Stimulated activated CD4-positive, alpha-beta T cell treated with anti-CD3 and anti-CD28 coated beads, Interleukin-1b, Interleukin-23, amount 100 ng/mL, for 4 hours (primary cell): ENCODE data around the gene PPP1R1C.
"Not testable (repeated sequence)": the region's sequence is repeated elsewhere in the genome, so short reads cannot be mapped to it uniquely, and the experiment has no call there.

ENCODE experiments used
- DNase-seq, 2 donors: peaks; one replicate each; pipeline ENCODE4 v3.0.0-alpha.2; 2020; ENCODE audit warnings: low read depth in 2 of 2

The PPP1R1C gene

DNA sequence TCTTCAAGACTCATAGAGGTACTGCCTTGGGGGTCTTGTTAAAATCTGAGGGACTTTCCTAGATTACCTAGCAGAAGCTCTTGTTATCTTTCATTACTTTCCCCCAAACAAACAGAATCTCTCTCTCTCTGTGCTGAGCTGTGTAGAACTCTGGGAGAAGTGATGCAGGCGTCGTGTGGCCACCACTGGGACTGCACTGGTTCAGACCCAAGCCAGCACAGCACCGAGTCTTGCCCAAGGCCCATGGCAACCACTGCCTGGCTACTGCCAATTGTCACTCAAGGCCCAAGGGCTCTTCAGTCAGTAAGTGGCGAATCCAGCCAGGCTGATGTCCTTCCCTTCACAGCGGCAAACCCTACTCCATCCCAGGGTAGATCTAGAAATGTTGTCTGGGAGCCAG lies 28.6 kb downstream of the PPP1R1C start:
- no peak for DNase-seq

DNA sequence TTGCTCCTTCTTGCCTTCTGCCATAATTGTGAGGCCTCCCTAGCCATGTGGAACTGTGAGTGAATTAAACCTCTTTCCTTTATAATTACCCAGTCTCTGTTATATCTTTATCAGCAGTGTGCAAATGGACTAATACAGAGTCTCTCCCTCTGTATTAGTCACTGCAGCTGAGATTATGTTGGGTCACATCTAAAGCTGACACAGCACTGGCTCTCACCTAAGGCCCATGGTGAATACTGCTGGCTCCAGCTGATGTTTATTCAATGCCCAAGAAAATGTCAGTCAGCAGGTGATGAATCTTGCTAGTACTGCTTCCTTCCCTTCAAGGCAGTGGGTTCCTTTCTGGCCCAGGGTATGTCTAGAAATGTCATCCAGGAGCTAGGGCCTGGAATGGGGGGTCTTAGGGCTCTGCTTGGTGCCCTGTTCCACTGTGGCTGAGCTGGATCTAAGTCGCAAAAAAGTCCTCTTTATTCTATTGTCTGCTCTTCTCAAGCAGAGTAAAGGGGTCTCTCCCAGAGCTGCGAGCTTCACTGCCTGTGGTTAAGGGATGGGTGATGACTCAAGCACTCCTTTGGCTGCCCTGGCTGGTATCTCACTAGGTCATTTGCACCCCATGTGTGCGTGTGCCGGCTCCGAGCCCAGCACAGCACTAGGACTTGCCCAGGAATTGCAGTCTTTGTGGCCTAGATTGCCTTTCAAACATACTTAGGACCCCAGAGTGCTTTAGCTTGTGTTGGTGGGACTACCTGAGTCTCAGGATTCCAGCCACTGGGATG lies 29.9 kb downstream of the PPP1R1C start:
- DNase-seq, result no peak

DNA sequence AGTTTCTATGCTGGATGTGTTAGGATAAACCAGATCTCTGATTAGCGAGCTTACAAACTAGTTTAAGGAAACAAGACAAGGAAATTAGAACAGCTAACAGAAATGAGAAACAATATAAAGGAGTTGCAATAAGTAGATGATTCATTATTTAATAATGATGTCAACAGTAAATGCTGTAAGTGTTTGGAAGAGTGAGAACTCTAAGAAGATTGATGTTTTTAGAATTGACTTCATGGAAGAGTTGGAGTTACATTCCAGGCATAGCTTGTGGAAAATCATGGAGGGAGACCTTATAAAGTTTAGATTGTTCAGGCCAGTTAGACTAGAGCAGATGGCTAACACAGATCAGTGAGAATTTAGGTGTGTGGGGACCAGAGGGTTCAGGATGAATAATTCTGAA lies 32.6 kb downstream of the PPP1R1C start:
- DNase-seq, result no peak

DNA sequence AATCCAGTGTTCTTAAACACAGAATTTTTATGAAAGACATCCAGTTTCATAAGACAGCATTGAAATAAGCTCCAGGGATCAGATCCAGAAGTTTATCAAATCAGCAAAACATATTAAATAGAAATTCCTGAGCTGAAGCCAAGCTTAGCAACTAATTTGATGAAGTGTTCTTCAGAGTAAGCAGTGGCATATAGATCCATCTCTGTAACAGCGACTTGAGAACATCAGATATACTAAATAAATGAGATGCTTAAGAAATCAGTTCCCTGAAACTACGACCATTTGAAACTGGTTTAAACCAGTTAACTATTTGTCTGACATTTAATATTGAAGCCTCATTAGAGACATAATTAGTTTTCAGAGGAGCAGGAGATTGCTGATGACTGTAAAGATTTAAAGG lies 34.1 kb downstream of the PPP1R1C start:
- DNase-seq, result no peak

DNA sequence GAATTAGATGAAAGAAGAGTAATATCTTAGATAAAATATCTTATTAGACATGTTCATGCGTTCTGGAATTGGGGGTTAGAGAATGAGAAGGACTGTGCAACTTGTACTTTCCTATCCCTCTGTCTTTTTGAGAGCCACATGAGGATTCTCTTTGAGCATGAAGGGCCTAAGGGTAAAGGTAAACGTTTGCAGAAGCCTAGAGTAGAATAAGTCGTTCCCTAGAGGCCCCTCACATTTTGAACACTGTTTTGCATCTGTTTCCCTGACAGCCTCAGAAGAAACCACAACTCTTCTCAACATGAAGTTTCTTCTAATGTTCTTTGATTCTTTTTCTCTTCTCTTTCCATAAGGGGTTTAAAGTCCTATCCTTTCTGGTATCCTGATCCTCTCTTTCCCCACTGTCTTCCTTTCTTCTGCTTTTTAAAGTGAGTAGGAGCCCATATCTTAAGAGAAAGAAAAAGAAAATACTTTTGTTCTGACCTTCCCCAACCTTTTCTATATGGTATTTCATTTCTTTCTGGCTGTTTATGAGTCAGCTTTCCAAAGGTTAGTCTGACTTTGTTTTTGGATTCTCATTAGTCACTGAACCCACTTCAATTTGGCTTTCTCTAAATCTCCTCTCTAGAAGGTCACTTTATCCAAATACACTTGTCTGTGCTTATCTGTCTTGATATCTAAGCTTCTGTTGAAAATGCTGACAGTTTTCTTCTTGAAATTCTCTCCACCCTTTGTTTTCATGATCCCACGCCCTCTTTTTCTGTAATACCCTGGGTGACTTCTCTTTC lies 34.8 kb downstream of the PPP1R1C start:
- DNase-seq, result no peak

DNA sequence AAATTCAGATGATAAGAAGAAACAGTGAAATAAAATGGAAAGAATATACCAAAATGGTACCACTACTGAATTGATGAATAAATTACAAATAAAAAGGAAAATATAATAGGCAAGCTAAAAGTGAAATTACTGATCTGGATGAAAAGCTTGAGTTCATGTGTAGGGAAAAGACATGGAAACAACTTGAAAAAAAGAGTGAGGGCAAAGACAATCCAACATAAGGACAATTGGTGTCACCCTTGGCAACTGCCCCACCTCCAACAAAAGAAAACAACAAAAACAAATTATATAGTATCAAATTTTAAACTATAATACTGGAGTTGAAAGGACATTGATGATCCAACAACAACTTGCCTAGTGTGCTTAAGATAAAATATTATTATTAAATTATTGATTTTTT lies 37.6 kb downstream of the PPP1R1C start:
- DNase-seq, result no peak

DNA sequence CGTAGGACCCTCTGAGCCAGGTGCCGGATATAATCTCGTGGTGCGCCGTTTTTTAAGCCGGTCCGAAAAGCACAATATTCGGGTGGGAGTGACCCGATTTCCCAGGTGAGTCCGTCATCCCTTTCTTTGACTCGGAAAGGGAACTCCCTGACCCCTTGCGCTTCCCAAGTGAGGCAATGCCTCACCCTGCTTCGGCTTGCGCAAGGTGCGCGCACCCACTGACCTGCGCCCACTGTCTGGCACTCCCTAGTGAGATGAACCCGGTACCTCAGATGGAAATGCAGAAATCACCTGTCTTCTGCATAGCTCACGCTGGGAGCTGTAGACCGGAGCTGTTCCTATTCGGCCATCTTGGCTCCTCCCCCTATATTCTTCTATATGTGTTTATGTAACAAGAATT lies 45.2 kb downstream of the PPP1R1C start:
- DNase-seq, result not testable (repeated sequence)

DNA sequence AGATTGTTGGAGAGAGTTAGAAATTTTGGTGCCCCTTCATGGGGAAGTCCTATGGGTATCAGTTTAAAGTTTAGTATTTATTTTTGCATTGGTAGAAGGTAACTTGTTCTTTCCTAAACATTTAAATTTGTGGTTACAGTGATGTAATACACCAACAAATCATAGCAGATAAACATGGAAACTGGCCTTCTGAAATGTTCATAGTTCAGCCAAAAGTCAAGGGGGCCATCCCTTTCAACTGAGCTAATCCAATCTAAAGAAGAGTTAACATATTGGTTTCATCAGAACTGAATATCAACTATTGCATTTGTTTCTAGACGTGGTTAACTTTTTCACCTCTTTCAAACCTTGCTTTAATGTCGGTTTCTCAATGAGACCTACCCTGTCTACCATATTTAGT lies 46.3 kb downstream of the PPP1R1C start:
- DNase-seq, result no peak

DNA sequence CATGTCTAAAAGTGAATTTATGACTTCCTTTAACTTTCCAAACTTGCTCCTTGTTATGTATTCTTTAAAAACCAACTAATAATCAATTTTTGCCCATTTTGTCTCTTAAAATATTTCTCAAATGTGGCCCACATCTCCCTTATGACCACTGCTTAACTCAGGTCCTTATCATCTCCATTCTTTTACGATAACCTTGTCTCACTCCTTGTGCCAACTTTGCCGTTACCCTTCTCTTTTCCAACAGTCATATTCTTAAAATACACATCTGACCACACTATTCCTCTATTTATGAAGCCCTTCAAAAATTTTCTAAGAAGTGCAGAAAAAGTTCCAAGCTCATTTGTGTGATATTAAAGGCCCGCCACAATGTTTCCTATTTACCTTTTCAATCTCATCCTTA lies 47.8 kb downstream of the PPP1R1C start:
- DNase-seq, result no peak

DNA sequence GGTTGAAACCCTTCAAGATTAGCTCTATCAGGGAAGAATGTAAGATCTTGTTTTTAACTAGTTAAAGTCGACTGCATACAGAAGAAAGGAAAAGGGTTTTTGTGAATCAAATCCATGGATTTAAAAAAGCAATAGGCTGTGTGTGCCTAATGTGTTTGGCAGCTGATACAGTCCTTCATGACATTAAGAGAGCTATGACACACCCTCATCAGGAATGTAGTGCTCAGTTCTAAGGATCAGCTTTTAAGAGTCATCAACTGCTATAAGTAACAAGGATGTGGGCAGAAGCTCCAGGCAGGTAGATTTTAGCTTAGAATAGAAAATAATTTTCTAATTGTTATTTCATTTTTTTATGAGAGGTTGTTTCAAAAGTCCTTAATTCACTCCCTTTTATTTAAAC lies 52.9 kb downstream of the PPP1R1C start:
- no peak for DNase-seq

DNA sequence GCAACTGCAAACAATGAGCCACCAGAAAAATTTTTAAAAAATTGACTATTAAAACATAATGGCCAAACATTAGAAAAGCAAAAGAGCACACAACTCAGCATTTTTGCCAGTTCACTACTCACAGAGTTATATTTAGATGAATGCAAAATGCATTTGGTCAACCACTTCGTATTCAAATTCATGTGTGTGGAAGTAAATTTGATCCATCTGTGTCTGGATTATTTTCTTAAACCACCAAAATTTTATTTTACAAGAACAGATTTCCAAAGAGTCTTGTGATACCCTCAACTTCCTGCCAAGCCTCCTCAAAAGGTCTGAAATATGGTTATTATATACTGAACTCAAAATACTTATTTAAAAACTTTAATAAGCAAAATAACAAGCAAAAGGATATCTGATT lies 57.4 kb downstream of the PPP1R1C start:
- no peak for DNase-seq

DNA sequence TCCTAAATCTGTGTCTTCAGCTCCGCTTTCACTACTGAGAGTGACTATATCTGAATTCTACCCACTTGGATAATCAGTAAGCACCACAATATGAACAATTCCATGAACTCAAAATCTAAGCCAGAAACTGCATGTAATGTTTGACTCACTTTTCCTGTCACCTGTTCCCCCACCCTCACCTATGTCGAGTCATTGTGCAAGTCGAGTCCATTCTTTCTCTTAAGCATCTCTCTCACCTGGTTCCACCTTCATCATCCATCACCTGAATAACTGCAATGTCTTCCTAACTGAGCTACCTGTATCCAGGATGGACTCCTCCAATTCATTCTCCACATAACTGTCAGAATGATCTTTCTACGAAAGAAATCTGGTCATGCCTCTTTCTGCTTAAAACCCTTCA lies 58.2 kb downstream of the PPP1R1C start:
- no peak for DNase-seq

DNA sequence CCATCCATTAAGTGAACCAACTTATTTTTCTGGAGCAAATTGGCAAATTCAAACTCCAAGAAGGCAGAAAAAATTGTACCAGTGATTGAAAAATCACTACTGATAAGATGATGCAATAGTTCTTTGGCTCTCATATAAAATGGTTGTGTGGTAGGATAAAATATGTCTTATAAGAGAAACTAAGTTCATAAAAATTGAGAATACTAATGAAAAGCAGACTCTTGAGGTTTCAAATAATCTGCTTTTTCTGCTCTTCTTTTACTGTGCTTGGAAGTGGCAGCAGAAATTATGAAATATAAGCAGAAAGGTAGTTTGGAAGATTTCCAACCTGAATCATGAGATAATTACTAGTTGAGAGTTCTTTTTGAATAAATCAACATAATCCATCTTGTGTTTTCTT lies 61.9 kb downstream of the PPP1R1C start:
- DNase-seq, result no peak

DNA sequence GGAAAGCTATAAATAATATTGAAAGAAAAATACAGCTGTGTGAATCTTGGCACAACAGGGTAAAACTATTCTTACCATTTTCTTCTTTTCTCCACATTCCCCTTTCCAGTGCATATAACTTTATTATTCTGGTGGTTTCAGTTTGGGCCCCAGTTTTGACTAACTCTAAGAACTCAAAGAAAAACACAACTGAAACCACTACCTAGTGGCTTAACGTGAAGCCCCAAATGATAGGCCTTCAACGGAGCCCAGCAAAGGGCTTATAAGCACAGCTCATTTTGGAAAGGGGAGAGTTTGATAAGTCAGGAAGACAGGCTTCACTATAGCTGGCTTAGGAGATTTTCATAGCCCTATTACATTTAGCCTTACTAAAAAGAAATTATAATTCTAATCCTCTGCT lies 62.4 kb downstream of the PPP1R1C start:
- DNase-seq, result no peak

DNA sequence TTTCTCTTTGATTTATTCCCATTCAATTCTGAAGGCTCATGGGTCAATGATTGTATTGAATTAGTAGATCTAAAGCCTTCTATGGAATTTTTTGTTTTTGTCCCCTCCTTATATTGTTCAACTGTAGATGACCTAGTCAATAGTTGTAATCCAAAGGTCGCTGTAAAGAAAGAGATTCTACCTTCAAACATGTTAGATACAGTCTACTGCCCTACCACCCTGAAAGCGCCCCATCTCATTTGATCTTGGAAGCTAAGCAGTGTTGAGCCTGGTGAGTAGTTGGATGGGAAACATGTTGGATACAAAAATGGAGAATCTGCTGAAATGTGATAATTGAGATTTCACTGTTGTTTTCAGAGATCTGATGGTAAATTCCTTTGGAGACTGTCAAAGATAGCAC lies 63.0 kb downstream of the PPP1R1C start:
- DNase-seq, result no peak

DNA sequence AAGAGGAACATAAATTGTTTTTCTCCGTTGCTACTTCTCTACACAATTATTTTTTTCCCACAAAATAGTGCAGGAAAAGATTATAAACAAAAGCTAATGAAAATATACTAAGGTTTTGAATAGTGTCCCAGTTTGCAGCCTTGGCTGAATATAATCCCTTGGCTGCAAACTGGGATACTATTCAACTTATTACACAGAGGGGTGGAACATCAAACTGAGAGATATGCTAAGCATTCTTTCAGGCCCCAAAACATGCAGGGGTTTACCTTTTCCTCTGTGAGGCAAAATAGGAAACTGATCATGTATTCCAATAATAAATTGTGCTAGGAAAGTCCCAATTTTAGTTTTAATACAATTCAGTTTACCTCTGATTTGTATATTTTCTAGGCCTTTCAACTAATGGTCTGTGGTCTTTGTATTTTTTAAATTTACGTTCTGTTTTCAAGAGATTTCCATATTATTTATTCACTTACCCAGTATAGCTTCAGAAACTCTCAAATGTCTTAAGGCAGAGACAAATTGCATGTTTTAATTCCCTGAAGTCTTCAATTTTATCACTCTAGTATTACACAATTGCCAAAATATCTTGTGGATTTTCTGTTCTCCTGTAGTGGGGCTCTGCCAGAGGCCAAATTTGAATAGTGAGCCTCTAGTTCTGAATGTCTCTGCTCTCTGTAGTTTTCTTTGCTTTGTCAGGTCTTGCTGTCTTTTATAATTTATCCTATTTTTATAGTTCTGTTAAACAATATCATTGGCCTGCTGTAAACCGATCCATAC lies 63.9 kb downstream of the PPP1R1C start:
- no peak for DNase-seq

DNA sequence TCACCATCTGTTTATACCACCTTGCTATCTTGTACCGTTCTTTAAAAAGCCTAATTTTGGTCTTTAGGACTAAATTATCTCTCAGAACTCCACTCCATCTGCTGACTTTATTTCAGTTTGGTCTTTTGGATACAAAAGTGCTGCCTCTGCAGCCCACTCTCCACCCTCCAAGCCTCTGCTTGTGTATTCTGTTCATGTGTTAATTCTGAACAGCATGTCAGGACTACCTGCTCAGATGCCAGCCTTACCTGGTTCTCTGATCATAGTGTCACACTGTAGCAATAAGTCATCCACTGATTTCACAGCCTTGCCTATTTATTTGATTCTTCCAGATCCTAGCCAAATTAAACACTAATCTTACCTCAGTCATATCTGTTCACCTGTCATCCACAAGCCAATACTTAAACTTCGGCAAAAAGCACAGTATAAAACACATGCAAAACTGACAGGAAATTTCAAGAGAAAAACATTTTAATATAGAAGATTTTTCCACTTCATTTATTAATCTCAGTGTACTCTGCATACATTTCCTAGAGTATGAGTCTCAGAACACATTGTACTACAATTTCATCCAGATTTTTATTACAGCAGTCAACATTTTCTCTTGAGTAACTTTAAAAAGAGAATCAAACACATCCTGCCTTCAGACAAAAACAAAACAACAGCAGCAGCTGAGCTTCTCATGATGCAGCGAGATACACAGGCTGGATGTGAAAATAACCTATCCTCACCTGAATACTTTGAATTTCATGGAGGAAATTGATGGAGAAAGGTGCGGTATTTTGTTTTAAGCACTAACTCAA lies 64.9 kb downstream of the PPP1R1C start:
- no peak for DNase-seq

DNA sequence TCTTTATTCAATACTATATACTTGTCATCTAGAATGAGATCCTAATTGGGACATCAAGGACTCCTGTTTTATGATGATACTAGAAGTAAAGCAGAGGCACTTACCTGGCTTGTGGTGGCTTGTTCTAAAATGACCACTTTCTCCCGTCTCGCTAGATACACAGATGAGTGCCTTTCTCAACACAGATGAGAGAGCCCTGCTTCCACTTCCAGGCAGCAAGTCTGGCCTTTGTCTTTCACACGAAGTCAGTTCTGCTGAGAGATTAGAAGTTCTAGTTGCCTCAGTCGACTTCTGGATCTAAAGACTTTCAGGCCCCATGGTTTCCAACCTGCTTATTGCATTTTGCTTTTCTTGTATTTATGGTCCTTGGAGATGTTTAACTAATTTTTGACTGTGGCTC lies 70.3 kb downstream of the PPP1R1C start:
- DNase-seq, result no peak

DNA sequence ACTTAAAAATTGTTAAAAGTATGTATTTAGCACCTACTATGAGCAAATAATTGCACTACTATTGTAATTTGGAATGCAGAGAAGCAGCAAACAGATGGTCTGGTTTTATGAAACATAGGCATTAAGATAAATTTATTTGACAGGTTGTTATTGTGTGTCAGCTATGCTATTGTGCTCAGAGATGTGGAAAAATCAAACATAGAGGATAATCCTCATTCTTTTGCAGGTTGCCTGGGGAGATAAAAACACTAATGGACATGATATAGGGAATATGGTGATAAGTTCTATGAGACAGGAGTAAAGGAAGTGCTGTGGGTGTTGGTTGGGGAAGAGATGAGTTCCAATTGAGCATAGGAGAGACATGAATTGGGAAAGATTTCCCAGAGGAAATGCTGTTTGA lies 71.3 kb downstream of the PPP1R1C start:
- no peak for DNase-seq

DNA sequence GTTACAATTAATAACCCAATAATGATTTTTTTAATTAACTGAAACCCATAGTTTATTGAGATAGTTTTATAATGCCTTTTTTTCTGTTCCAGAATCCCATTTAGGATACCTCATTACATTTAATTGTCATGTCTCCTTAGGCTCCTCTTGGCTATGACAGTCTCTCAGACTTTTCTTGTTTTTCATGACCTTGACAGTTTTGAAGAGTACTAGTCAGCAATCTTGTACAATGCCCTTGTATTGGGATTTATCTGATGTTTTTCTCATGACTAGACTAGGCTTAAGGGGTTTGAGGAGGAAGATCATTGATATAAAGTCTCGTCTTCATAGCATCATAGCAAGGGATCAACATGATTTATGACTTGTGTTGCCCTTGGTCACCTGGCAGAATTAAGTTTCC lies 72.4 kb downstream of the PPP1R1C start:
- DNase-seq, result no peak

DNA sequence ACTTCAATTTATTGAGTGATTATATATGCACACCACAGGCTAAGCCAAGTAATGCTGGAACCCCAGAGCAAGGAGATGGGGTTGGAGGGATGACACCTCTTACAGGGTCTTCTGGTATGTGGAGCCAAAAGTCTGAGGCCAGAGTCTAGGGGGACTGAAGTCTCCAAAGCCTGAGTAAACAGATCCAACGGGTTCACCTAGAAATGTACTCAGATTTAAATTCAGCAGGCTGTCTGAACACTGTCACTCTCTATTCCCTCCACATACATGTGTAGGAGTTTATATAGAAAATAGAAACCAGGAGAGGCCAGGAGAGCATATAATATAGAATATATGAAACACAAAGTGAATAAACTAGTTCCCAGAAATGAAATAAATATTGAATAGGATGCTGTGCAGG lies 76.1 kb downstream of the PPP1R1C start:
- DNase-seq, result no peak
